G401.6 (cell line): ENCODE results near the gene IL1R2.

ENCODE experiments used
- FAIRE-seq: peaks from 2 replicates; lab custom pipeline; 2012; peaks lifted over from hg19 to GRCh38; lab: Jason Lieb, UNC

The IL1R2 gene, protein sequence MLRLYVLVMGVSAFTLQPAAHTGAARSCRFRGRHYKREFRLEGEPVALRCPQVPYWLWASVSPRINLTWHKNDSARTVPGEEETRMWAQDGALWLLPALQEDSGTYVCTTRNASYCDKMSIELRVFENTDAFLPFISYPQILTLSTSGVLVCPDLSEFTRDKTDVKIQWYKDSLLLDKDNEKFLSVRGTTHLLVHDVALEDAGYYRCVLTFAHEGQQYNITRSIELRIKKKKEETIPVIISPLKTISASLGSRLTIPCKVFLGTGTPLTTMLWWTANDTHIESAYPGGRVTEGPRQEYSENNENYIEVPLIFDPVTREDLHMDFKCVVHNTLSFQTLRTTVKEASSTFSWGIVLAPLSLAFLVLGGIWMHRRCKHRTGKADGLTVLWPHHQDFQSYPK

DNA sequence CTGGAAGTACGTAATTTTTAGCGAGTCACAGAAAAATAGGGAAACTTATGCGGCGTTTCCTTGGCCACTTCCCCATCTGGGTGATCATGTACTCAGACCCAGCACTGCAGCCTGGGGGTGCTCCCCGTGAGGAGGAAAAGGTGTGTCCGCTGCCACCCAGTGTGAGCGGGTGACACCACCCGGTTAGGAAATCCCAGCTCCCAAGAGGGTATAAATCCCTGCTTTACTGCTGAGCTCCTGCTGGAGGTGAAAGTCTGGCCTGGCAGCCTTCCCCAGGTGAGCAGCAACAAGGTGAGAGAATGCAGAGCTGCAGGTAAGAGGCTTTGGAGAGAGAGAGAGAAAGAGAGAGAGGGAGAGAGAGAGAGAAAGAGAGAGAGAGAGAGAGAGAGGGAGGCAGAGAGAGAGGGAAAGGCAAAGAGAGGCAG, at the start of gene IL1R2:
TSS of gene IL1R2 (plus strand) at position 240 of the 425 bp plus-strand sequence. CDS start 16,616 bp downstream, outside the sequence.
- FAIRE-seq: no peak

DNA sequence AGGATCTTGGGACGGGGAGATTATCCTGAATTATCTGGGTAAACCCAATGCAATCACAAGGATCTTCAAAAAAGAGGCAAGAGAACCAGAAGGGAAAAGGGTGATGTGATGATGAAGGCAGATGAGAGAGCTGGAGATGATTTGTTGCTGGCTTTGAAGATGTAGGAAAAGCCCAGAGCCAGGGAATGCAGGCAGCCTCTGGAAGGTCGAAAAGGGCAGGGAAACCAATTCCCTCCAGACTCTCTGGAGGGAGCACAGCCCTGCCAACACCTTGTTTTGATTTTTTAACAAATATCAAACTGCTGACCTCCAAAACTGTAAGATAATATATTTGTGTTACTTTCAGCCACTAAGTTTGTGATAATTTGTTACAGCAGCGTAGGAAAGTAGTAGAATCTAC, 48.9 kb upstream of the IL1R2 start:
- no peak for FAIRE-seq

DNA sequence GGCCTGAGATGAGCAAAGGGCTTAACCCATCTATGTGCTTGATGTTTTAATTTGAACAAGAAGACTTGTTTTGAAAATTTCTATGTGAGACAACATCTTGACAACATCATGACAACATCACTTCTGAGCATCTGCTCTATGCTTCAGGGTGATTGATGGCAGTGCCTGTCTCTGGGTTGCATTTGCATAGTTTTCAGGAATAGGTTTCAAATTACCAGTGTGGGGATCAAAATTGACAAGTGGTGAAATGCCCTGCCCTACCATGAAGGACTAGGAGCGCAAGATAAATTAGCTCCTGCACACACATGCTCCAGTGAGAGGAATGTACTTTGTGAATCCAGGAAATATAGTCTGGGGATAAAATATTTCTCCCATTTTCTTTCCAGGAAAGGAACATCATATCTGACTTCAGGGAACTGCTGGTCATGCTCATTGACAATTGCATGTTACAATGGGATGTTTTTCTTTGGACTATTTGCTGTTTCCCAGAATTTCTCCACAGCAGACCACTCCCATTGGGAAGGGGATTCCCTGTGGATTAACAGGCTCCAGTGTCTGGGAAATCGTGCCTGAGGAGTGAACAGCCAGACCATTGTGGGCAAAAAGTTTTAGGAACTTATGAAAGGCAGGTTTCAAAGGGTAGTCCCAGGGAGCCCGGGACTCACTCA, 45.3 kb upstream of the IL1R2 start:
- FAIRE-seq: no peak

DNA sequence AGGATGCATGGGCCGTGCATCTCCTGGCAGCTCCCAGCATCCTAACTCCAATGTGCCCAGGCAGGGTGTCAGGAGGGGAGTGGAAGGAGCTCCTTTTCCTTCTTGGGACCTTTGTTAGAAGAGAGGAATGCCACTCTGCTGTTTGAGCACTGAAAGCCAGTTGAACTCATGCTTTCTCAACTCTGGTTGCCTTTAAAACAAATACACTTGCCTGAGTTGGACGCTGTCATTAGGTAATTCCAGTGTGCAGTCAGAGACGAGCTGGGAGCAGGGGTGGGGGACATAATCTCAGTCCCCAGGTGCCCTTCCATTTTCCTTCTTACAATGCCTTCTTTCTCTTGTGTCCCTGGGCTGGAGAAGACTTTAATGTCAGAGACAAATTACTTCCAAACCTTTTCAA, 44.4 kb upstream of the IL1R2 start:
- FAIRE-seq: no peak

DNA sequence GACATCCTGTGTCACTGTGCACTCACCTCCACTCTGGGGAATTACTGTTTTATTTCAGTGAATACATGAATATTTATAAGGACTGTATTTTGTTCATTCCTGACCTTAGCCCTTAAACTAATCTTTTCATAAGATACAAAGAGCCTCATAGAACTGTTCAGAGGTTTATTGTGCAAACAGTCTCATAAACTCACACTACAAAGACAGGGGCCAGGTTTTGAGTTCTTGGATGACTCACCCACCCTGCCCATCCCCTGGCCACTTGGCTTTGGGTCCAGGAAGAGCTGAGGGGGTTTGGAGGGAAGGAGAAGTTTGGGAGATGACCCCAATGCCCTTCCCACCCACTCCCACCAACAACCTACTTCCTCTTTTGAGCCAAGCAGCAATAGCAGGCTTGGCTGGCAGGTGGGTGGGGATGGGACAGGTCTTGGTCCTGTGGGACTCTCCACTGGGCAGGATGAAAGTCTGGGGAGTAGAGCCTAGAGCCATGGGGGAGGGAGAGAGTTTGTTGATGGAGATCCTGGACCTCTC, 43.1 kb upstream of the IL1R2 start:
- no peak for FAIRE-seq

DNA sequence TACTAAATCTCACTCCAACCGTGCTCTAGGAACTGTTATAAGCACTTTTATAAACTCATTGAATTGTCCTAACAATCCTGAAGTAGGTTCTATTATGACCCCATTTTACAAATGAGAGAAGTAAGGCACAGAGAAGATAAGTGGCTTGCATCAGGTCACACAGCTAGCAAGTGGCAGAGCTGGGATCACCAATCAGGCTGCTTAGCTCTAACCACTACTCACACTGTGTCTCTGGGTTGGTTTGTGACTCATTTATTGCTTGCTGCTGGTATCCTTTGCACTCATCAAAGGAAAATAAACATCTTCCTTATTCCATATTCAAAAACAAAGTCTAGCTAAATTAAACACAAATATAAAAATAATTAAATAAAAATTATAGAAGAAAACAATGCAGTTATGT, 42.5 kb upstream of the IL1R2 start:
- FAIRE-seq: no peak

DNA sequence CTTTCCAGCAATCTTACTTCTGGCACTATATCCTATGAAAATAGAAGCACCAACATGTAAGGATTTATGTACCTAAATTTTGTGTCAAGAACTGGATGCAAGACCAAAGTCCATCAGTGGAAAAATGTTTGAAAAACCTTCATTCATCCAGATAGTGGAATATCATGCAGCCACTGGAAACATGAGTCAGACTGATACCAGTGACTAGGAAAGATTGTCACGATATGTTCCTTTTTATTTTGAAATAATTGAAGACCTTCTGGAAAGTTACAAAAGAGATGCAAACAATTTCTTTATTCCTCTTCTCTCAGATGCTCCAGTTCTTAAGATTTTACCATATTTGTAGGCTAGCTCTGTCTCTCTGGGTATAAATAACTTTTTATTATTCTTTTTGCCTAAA, 40.5 kb upstream of the IL1R2 start:
- FAIRE-seq: no peak

DNA sequence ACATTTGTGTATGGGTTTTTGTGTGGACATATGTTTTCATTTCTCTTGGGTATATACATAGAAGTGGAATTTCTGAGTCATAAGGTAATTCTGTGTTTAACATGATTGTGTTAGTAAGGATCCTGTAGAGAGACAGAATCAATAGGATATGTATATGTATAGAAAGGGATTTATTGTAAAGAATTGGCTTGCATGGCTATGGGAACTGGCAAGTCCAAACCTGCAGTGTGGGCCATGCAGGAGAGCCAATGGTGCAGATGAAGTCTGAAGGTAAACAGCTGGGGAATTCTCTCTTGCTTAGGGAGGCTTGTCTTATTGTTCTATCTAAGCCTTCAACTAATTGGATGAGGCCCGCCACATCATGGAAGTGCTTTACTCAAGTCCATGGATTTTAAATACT, 39.2 kb upstream of the IL1R2 start:
- no peak for FAIRE-seq

DNA sequence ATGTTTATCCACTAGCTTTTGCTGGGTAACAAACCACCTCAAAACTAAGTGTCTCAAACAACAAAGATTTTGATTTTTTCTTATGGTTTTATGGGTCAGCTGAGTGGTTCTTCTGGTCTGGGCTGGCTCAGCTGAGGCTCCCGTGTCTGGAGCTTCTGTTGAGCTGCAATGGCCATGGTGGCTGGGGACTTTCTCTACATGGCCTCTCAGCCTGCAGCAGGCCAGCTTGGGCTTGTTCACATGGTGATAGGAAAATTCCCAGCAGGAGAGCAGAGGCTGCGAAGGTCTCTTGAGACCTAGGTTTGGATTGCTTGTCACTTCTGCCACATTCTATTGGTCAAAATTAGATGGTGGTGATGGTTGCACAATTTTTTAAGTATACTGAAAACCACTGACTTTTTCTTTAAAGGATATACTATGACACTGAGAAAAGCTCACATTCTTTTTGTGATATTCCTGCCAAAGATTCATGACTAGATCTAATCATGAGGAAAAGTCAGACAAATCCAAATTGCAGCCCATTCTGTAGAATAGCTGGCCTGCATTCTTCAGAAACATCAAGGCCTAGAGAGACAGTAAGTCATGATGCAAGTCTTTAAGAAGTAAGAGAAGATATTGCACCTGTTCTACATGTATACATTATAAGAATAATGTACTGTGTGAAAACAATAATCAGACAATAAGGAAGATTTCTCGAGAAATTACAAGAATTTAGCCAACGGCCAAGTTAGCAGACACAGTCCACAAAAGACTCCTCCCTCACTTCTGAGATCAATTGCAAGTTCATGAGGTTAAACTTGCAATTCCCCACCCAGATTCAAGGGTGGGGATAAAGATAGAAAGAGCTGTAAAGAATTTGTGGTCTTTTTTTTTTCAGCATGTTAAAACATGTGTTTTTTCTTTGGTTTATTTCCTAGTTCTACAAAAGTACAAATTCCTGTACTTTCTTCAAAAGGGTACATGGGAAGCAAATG, 35.0 kb upstream of the IL1R2 start:
- FAIRE-seq: no peak

DNA sequence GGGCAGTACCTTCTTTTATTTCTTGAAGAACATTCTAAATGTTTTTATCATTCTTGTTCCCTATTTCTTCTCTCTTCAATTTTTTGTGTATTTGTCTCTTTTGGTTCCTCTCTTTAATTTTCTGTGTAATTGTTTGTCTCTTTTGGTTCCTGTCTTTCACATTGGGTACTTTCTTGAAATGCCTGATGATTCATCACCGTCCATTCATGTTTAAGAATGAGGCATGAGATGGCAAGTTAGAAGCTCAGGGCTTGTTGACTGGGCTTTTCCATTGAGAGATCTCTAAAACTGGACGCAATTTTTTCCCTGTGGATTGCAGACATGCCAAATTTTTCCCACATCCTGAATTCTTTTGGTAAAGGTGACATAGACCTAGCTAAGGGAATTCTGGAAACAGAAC, 33.7 kb upstream of the IL1R2 start:
- FAIRE-seq: no peak

DNA sequence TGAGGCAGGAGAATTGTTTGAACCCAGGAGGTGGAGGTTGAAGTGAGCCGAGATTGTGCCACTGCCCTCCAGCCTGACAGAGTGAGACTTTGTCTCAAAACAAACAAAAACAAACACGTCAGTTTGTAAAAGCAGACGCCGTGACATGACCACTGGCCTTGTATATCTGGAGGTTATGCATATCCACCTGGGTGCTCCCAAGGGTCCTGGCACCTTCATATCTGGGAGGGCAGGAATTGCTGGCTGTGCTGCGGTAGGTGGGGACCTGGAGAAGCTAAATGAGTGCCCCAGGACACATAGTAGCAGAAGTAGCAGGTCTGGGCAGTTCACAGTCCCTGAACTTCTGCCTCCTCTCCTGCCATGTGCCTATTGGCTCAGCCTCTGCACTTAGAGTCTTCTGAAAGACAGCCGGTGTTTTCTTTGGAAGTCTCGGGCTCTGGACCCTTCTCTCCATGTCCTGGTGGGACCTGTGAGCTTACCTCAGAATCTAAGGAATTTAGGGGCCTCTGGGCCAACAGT, 30.9 kb upstream of the IL1R2 start:
- FAIRE-seq: no peak

DNA sequence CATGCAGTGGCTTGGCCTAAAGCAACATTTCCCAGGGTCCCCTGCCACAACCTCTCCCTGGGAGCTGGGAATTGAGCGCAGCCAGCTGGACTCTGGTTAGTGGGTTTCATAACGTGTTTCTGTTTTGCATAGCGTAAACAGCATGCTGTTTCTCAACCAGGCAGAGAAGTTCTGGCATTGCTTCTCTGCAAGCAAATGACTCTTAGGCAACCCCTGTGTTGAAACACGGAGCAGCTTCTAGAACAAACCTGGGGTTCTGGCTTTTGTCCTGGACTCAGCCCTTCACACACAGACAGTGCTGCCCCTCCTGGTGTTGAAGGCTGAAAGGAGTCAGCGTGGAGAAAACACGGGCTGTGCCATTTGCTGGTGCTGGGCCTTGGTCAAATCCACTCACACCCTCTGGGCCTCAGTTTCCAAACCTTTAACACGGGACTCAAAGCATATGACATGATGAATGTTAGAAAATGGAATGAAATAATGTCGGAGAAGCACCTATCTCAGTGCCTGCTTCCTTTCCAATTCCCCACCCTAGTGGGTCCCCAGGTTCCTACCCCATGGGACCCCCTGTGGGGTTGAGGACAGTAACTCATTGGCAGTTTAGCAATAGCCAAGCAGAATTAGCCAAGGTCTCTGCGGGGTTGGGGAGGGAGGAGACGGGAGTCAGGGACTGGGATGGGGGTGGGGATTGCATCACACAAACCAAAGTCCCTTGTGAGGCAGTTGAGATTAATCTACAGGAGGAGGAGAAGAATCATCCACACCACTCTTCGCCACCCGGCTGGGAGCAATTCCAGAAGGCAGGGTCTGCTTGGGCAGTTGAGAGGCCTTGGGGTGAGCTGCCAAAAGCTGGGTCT, 30.2 kb upstream of the IL1R2 start:
- no peak for FAIRE-seq

DNA sequence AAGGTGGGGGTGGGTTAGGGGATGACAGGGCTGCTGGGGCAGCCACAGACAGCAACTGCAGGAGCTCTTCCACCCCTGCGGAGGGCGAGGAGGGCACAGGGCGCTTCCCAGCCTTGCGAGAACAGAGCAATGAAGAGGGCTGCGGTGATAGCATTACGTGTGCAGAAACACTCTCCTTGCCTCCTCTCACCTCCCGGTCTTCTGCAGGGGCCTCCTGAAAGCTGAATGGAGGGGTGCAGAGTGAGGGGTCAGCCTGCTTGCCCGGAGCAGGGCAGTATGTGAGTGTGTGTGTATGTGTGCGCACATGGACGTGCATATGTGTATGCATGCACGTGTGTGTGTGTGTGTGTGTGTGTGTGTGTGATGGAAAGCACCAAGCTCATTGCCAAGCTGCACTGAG, 29.5 kb upstream of the IL1R2 start:
- no peak for FAIRE-seq

DNA sequence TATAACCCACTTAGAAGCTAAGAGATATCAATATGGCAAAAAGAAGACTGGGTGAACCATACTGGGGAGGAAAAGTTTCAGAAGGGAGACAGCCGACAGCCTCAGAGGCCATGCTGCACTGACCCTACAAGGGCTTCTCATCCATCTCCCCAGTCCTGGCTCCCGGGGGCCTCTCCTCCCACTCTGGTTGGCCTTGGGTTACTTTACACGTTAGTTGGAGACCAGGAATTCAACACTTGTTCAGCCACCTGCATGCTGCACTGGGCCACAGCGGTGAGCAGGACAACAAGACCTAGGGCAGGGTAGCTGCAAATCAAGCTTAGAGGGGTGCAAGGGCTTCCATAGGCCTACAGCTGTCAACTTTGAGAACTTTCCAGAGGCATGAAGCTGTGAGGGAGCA, 28.6 kb upstream of the IL1R2 start:
- no peak for FAIRE-seq

DNA sequence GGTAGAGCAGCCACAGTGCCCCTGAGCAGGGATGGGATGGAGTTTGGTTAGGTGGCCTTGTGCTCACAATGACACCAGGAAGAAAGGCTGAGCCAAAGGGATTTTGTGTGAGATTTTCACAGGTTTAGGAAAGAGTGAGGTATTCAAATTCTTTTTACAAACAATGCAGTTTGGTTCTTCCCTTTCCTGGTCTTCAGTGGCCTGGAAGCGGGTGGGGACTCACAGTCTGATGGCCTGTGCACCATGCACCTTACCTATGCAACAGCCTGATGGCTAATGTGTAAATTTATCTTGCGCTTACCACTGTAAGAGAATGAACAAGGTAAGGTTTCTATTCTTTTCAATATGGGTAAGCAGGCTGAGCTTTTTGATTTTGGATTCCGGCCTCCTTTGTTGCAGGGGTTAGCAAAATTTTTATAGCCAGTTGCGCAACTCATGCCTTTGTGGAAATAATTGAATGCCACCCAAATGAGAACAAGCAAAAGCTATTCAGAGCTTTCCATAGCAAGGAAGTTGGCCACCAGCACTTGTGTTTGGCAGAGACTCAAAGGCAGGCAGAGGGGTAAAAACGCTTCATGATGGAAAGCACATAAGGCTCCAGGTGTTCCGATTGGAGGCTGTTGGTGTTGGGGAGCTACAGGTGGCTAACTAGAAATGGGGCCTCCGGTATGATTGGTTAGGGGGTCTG, 23.8 kb upstream of the IL1R2 start:
- no peak for FAIRE-seq

DNA sequence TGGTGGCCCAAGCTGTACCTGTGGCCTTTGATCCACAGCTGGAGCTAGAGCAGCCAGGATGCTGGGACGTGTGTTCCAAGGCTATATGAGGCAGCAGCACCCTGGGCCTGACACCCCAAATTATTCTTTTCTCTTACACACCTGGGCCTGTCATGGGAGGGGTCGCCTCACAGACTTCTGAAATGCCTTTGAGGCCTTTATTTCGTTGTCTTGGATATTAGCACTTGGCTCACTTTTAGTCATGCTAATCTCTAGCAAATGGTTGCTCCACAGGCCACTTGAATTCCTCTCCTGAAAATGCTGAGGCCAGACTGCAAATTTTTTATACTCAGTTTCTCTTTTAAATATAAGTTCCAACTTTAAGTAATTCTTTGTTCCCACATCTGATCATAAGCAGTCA, 22.0 kb upstream of the IL1R2 start:
- no peak for FAIRE-seq

DNA sequence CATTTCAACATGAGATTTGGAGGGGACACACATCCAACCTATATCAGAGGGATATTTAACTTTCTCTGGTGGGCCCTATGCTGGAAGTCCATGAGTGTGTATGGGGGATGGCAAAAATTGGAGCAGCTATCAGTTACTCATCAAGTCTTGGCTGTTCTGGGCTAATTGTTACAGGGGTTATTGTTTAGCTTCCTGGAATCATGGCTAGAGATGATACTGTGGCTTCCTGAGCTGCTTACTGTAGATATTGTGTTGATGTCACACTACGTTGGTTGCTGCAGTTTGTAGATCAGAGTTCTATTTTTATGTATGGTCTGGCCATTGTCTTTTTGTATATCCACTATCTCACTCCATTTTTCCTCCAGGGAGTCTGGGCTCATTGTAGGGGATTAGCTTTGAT, 20.9 kb upstream of the IL1R2 start:
- FAIRE-seq: no peak

DNA sequence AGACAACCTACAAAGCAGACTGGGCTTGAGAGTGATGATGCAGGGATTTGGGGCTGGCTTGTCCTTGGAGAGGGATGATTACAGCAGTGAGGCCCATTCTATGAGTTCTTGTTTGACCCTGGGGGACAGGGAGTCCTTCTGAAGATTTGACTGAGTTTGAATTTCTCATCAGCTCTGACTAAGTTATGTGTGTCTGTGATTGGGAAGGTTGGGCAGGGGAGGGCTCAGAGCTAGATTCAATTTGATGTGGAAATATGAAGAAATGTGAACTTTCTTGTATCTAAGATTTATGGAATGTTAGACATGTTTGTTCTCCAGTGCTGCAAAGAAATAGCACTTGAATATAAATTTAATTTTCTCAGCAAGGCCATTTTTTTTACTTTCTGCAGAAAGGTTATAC, 19.9 kb upstream of the IL1R2 start:
- FAIRE-seq: no peak

DNA sequence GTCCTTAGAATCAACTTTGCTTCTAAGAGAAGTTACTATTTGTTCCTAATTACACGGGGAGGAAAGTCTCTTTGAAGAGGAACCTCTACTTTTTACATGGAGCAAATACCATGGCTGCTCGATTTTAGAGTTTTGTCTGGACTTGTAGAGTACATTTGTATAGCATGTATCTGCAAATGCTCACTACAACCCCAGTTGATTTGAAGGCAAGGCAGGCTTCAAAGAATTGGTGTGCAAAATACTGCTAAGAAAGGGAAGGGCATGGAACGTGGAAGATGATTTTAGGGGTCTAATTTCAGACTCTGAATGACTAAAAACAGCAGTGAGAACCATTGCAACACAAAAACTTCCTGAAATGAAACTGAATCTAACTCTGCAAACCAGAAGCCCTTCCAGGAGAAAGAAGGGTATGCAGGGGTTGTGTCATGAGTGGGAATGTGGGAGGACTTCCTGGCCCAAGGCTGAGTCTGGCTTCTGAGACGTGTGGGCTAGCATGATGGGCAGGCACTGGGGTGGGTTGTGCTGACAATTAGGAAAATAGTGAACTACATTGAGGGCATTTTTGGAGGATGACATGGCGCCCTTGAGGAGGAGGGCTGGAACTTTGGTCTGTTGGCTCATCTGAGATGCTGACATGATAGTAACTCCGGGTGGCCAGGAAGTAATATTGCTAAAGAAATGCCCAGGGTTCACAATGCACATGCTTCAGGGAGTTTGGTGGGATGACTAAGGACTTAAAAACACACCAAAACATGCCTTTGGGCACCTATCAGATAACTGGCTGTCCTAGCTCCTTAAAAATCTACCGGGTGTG, 18.9 kb upstream of the IL1R2 start:
- no peak for FAIRE-seq

DNA sequence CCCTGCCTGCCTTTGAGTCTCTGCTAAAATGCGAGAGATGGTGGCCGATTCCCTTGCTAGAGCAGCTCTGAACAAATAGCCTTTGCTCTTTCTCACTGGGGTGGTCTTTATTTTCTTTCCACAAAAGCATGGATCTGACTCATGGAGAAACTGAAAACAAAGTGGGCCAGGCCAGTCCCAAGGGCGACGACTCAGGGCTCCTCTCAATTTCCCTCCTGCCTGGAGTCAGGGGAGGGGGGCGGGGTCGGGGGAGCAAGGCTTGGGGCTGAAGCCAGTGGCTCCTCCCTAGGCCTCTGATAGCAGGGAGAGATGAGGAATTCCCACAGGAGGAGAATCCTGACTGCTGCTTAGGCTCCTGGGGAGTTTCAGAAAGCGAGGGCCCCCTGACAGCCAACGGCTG, 17.1 kb upstream of the IL1R2 start:
- no peak for FAIRE-seq
